Stomach (tissue), 9 donors: ENCODE measurements around the gene POLR1C. TPM values are rescaled to one million over a fixed set of nuclear protein-coding genes. Genes with fewer than 3 reads are reported as not detected.

Experiments used
- DNase-seq, 2 donors: peaks; one replicate each; pipeline versions ENCODE4 v3.0.0 to v3.0.0-alpha.2; 2013 to 2019
- H3K27ac ChIP-seq, 5 donors: fragments of 200-600 bp in 4 of 5; sonication (generic) in 4 of 5; one replicate each; pipeline ENCODE4 v1.5.1; 2013 to 2019; ENCODE audit warnings: mild to moderate bottlenecking in 1 of 5, moderate library complexity in 1 of 5
- H3K27me3 ChIP-seq, 3 donors: fragments of 200-600 bp; sonication (generic); one replicate each; pipeline ENCODE4 v1.5.1; 2017 to 2019; ENCODE audit warnings: mixed run types in 1 of 3
- H3K36me3 ChIP-seq, 4 donors: fragments of 200-600 bp; sonication (generic); 1 replicate in 3 of 4; 2 replicates in 1 of 4; pipeline ENCODE4 v1.5.1; 2016 to 2019
- H3K4me1 ChIP-seq, 4 donors: fragments of 200-600 bp; sonication (generic); one replicate each; pipeline ENCODE4 v1.5.1; 2016 to 2019
- H3K4me3 ChIP-seq, 4 donors: fragments of 200-600 bp; sonication (generic) in 3 of 4; one replicate each; pipeline ENCODE4 v1.5.1; 2016 to 2019; ENCODE audit warnings: mild to moderate bottlenecking in 1 of 4
- H3K9me3 ChIP-seq, 4 donors: fragments of 200-600 bp; sonication (generic); one replicate each; pipeline ENCODE4 v1.5.1; 2016 to 2019
- CTCF ChIP-seq, 7 experiments: fragments of 450-650 bp in 4 of 7; fragments of 200-600 bp in 3 of 7; sonication (generic) in 3 of 7; IDR thresholded peaks; one replicate each; pipeline ENCODE4 v1.5.1; 2016 to 2019; ENCODE audit warnings: antibody characterized with exemption in 7 of 7, control low read depth in 2 of 7, mild to moderate bottlenecking in 1 of 7
- EP300 ChIP-seq: sonication (generic); formaldehyde crosslinking; IDR thresholded peaks from one replicate; pipeline ENCODE4 v1.6.1; 2017; ENCODE audit warnings: antibody characterized with exemption
- POLR2A ChIP-seq, 4 donors: fragments of 450-650 bp; IDR thresholded peaks; one replicate each; pipeline ENCODE4 v1.6.1; 2016; ENCODE audit warnings: antibody characterized with exemption in 4 of 4, control low read depth in 2 of 4, mild to moderate bottlenecking in 1 of 4, moderate library complexity in 1 of 4
- POLR2AphosphoS5 ChIP-seq, 3 donors: sonication (generic); formaldehyde crosslinking; IDR thresholded peaks; one replicate each; pipeline ENCODE4 v1.6.1; 2016; ENCODE audit warnings: antibody characterized with exemption in 3 of 3
- WGBS, 5 donors: extraction: QIAGEN DNeasy Blood & Tissue Kit in 3 of 5; methylation state at CpG; one replicate each; pipeline versions ENCODE4 v1.1.5 to v1.1.7; 2013 to 2018; 5-methylcytosine and 5-hydroxymethylcytosine counted together
- intact Hi-C: fragments of 100-400 bp; cut with DNase I; formaldehyde crosslinking; loops from one replicate; pipeline ENCODE4 v1.15.1; 2023; ENCODE audit warnings: low total_unique reads
- polyA plus RNA-seq, 3 donors: library from polyadenylated mRNA; stranded (reverse); fragments of 200-250 nt; gene quantifications; one replicate each; pipeline ENCODE4 v1.2.3, GENCODE V29; 2013
- total RNA-seq, 5 donors: library from RNA; depleted of rRNA; stranded (reverse); fragments of >200 nt; gene quantifications; one replicate each; pipeline versions ENCODE4 v1.1.0 to v1.2.3, GENCODE V29; 2014 to 2016
- donor health status: healthy with polysubstance abuse.
- donor health status: Bipolar disorder and iron deficiency.
- donor health status: healthy.

Gene POLR1C
- total and polyA plus RNA-seq, 8 donors: 14.7 to 36.2 (median 25.1) TPM

DNA sequence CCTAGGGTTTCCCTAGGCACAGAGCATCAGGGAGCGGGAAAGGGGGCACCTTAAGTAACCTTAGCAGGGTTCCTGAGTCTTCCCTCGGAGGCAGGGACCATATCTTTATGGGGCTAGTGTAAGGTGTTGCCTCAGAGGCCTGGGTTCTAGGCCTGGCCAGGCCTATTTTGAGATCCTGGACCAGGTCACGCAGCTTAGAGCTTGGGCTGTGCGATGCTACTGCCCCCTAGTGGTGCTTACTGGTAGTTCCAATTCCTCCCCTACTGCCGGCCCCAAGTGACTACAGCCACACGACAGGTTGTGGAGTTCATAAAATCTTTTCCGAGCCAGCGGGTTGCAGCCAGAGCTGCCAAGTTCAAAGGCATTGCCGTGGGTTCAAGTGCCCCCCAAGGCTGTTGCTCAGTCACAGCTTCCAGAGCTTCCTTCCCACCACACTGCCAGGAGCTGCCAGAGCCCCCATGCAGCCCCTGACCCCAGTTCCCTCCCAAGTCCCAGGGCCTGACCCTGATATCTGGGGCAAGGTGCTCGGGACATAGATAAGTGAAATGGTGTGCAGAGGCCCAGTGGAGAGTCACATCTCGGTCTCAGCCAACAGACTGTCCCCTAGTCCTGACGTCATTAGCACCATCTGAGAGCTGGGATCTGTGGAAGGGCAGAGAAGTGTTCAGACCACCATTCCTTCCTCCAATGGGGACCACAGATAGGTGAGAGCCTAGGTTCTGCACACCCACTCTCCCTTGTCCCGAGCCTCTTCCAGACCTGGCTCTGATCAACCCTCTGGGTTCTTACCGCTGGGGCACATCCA is 10.0 kb upstream of the POLR1C start:
- no peaks in the 10 kb centered on the region for H3K9me3 ChIP-seq
- 21 to 24% (median 23%) methylated on average over 12 to 14 of the region's 14 CpGs for WGBS, 5 donors
- no peak overlapping the region for H3K27ac ChIP-seq
- peak; percentile 84 to 95 for DNase-seq
- peaks cover 0 to 28% (median 11%) of the 10 kb centered on the region in 3 donors for H3K27me3 ChIP-seq
- peaks cover 27 to 41% (median 34%) of the 10 kb centered on the region in 4 donors for H3K4me1 ChIP-seq
- peaks cover 38 to 57% (median 53%) of the 10 kb centered on the region in 4 donors for H3K36me3 ChIP-seq
- TF ChIP-seq POLR2AphosphoS5 (IDR thresholded peaks at IDR 0.05): peak in 1 of 3 donors; percentile 77
- peak in 6 of 7 experiments; percentile 87 to 97 (median 94) for TF ChIP-seq CTCF (IDR thresholded peaks at IDR 0.05)
- TF ChIP-seq EP300: no peak
- no peak for TF ChIP-seq POLR2A (IDR thresholded peaks at IDR 0.05)
- H3K4me3 ChIP-seq: no peak overlapping the region
- intact Hi-C loops: loop anchor here (5.0 to 10.0 kb wide), 2 partner anchors 55 to 242 kb away; no protein-coding TSS in a partner anchor

DNA sequence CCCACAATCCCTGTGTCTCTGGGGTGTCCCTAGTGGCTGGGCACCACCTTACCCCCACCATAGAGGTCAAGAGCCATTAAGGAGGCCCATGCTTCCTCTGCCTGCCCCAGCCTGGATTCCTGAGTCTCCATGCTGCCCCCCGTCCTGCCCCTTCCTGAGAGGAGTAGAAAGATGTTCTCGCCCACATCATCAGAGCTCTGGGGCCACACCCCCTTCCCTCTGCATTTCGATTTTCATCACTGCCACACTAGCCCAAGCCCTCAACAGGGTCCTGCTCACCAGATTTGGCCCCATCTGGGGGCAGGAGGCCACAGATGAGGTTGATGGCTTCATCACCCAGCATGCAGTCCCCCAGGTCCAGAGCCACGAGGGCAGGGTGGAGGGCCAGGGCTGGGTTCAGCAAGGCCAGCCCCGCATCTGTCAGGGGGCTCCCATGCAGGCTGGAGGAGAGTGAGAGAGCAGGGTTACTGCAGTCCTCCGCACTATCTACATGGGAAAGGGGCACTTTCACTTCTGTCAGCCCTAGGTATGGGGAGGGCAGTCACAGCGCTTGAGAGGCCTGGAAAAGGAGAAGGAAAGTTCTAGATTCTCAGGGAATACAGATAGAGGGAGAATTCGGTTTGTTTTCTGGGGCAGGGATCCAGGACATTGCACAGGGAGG is 8.3 kb upstream of the POLR1C start:
- no peak for DNase-seq
- Histone ChIP-seq H3K36me3 (peaks cover 38 to 57% (median 53%) of the 10 kb centered on the region in 4 donors), H3K4me1 (peaks cover 27 to 46% (median 36%) of the 10 kb centered on the region in 4 donors), H3K9me3 (no peaks in the 10 kb centered on the region), H3K27ac (no peak overlapping the region), H3K4me3 (peak overlapping the region in 1 of 4 donors; percentile 89), H3K27me3 (peaks cover 0 to 28% (median 11%) of the 10 kb centered on the region in 3 donors)
- no peak for TF ChIP-seq POLR2A (IDR thresholded peaks at IDR 0.05)
- no peak for TF ChIP-seq CTCF (IDR thresholded peaks at IDR 0.05)
- TF ChIP-seq POLR2AphosphoS5 (IDR thresholded peaks at IDR 0.05): no peak
- TF ChIP-seq EP300: no peak
- 67 to 79% (median 73%) methylated on average over 8 of the region's 8 CpGs for WGBS, 5 donors
- intact Hi-C loops: loop anchor here (5.0 to 10.0 kb wide), 2 partner anchors 56 to 244 kb away; no protein-coding TSS in a partner anchor

DNA sequence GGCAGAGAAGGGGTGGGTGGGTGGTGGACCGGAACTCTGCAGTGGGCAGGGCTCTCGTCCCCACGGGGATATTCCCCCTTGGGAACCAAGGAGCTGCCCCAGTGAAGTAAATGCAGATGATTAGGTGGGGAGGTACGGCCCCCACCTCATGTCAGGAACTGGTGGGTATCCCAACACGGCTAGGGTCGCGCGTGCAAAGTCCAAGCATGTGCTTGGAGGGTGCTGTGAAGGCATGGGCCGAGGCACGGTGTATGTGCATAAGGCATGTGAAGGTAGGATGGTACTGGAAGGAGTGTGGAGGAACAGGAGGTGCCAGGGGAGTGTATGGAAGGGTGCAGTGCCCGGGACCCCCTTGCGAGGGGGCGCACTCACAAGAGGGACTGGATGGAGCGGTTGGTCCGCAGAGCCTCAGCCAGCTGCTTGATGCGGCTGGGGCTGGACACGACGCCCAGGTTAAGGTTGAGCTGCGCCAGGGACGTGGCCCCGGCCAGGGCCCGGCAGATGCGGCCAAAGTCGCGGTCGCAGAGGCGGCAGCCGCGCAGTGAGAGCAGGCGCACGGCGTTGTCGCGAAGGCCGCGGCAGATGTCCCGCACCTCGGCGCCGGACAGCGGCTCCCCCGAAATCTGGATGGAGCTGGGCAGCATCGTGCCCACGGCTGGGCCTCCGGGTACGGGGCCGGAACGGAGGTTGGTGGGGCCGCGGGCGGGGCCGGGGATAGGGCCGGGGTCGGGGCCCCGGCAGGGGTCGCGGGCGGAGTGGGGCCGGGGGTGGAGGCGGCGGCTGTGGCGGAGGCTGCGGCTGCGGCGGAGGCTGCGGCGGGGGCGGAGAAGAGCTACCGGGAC is 7.5 kb upstream of the POLR1C start:
- 10 to 20% (median 13%) methylated on average over 33 to 69 of the region's 69 CpGs for WGBS, 5 donors
- peak overlapping the region in 4 of 5 donors; percentile 81 to 89 (median 82) for H3K27ac ChIP-seq

More for the DNA sequence above, 7.5 kb upstream of the POLR1C start:
- no peak for DNase-seq
- intact Hi-C loops: loop anchor here (5.0 to 10.0 kb wide), 2 partner anchors 57 to 245 kb away; no protein-coding TSS in a partner anchor
- peaks cover 39 to 57% (median 53%) of the 10 kb centered on the region in 4 donors for H3K36me3 ChIP-seq
- peaks cover 0 to 28% (median 11%) of the 10 kb centered on the region in 3 donors for H3K27me3 ChIP-seq
- H3K4me1 ChIP-seq: peaks cover 27 to 53% (median 43%) of the 10 kb centered on the region in 4 donors
- peak overlapping the region; percentile 73 to 89 (median 77) for H3K4me3 ChIP-seq
- H3K9me3 ChIP-seq: no peaks in the 10 kb centered on the region
- TF ChIP-seq EP300: no peak
- no peak for TF ChIP-seq POLR2A (IDR thresholded peaks at IDR 0.05)
- no peak for TF ChIP-seq POLR2AphosphoS5 (IDR thresholded peaks at IDR 0.05)
- TF ChIP-seq CTCF (IDR thresholded peaks at IDR 0.05): no peak
